Nephron progenitor cell (in vitro differentiated cells): ENCODE data around the gene ANKRD29.

Experiments used
- DNase-seq: peaks from one replicate; pipeline ENCODE4 v3.0.0; 2021
- H3K27ac Mint-ChIP-seq: 2 replicates; pipeline ENCODE4 v1.8.0; 2021; ENCODE audit warnings: mild to moderate bottlenecking, moderate library complexity, mixed read lengths
- H3K27me3 Mint-ChIP-seq: 2 replicates; pipeline ENCODE4 v1.8.0; 2021; ENCODE audit warnings: mild to moderate bottlenecking, low read depth, mixed read lengths; ENCODE audit not compliant: poor library complexity
- H3K36me3 Mint-ChIP-seq: 2 replicates; pipeline ENCODE4 v1.8.0; 2021; ENCODE audit warnings: low read depth, mixed read lengths
- H3K4me1 Mint-ChIP-seq: 2 replicates; pipeline ENCODE4 v1.8.0; 2021; ENCODE audit warnings: mixed read lengths
- H3K4me3 Mint-ChIP-seq: 2 replicates; pipeline ENCODE4 v1.8.0; 2021; ENCODE audit warnings: mild to moderate bottlenecking, moderate library complexity, mixed read lengths
- H3K9me3 Mint-ChIP-seq: 2 replicates; pipeline ENCODE4 v1.8.0; 2021; ENCODE audit warnings: mild to moderate bottlenecking, moderate library complexity, mixed read lengths
- CTCF ChIP-seq: fragments of 200-600 bp; sonication (generic); IDR thresholded peaks from 2 replicates; pipeline ENCODE4 v1.5.0; 2021; ENCODE audit warnings: antibody characterized with exemption

Gene ANKRD29

GRCh38 chr18:23701544-23702064 lies 38.9 kb upstream of the ANKRD29 start:
- no peaks in the 10 kb centered on the region for H3K36me3 Mint-ChIP-seq
- no peak overlapping the region for H3K4me3 Mint-ChIP-seq
- H3K9me3 Mint-ChIP-seq = no peaks in the 10 kb centered on the region
- no peak for DNase-seq
- peaks cover 23% of the 10 kb centered on the region for H3K27me3 Mint-ChIP-seq
- no peak overlapping the region for H3K27ac Mint-ChIP-seq
- TF ChIP-seq CTCF = no peak
- H3K4me1 Mint-ChIP-seq = no peaks in the 10 kb centered on the region

DNA sequence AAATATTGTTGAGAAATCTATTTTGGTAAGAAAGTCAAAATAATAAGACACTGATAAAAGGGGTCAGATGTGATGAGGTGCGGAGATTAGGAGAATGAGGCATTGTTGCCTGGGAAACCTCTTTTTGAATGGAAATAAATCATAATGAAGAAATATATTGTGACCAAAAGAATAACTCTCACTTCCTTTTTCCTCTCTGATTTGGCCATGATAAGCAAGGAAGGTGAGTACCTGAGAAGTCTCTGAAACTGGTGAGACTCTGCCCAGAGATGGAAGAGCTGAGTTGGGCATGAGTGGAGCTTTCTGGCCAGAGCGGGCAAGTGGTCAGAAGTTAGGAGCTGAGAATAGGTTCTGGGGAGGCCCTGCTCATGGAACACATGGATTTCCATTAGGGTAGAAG lies 38.3 kb upstream of the ANKRD29 start:
- no peaks in the 10 kb centered on the region for H3K4me1 Mint-ChIP-seq
- no peak for DNase-seq
- no peak overlapping the region for H3K27ac Mint-ChIP-seq
- H3K4me3 Mint-ChIP-seq = no peak overlapping the region
- H3K27me3 Mint-ChIP-seq = peaks cover 23% of the 10 kb centered on the region
- H3K9me3 Mint-ChIP-seq = no peaks in the 10 kb centered on the region
- H3K36me3 Mint-ChIP-seq = no peaks in the 10 kb centered on the region
- no peak for TF ChIP-seq CTCF

GRCh38 chr18:23694637-23695430 lies 32.1 kb upstream of the ANKRD29 start:
- Mint-ChIP-seq H3K4me1 (peaks cover 4% of the 10 kb centered on the region), H3K27me3 (peaks cover 44% of the 10 kb centered on the region)

DNA sequence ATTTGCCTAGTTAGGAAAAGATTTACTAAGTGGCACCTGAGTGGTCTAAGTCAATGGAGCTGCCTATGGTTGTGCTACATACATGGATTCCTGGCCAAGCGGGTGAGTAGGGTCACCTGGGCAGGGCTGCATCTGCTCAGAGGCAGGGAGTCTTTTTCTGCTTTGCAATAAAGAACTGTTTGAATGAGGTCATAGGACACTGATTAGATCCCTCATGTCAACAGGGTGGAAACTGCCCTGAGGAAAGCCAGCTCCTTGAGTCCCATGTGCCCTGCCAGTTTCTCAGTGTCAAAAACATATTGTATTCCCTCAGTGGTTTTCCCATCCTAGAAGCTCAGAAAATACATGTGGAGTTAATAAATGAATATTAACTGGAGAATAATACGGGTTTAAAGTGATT lies 31.1 kb upstream of the ANKRD29 start:
- H3K9me3 Mint-ChIP-seq = no peaks in the 10 kb centered on the region
- TF ChIP-seq CTCF = no peak
- H3K27me3 Mint-ChIP-seq = peaks cover 50% of the 10 kb centered on the region
- H3K36me3 Mint-ChIP-seq = no peaks in the 10 kb centered on the region
- H3K4me3 Mint-ChIP-seq = no peak overlapping the region
- H3K27ac Mint-ChIP-seq = no peak overlapping the region
- DNase-seq = no peak
- peaks cover 4% of the 10 kb centered on the region for H3K4me1 Mint-ChIP-seq

More at GRCh38 chr18:23694637-23695430, 32.1 kb upstream of the ANKRD29 start:
- Mint-ChIP-seq H3K27ac (no peak overlapping the region), H3K36me3 (no peaks in the 10 kb centered on the region), H3K4me3 (no peak overlapping the region), H3K9me3 (no peaks in the 10 kb centered on the region)
- DNase-seq = no peak
- TF ChIP-seq CTCF = no peak

DNA sequence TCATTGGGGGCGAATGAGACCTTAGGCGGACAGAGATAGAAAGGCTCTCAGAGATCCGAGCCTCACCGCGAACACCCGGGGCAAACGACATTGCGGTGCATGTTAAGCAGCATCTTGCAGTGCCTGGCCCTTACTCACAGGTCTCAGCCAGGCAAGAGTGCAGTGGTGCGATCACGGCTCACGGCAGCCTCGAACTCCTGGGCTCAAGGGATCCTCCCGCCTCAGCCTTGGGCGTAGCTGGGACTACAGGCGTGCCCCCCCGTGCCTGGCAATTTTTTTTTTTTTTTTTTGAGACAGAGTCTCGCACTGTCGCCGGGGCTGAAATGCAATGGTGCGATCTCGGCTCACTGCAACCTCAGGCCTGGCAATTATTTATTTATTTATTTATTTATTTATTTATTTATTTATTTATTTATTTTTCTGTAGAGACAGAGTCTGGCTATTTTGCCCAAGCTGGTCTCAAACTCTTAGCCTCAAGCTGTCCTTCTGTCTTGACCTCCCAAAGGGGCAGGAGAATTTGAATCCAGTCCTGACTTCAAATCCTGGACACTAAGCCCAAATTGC lies 27.9 kb upstream of the ANKRD29 start:
- TF ChIP-seq CTCF = no peak
- Mint-ChIP-seq H3K4me3 (peak overlapping the region; percentile 72), H3K27me3 (peaks cover 81% of the 10 kb centered on the region), H3K27ac (no peak overlapping the region), H3K9me3 (peaks cover 6% of the 10 kb centered on the region), H3K4me1 (peaks cover 4% of the 10 kb centered on the region), H3K36me3 (no peaks in the 10 kb centered on the region)
- DNase-seq = peak; percentile 4
